Neural cell (in vitro differentiated cells): ENCODE data around the gene PCDH15. TPM values are rescaled to one million over a fixed set of nuclear protein-coding genes. Genes with fewer than 3 reads are reported as not detected.

Experiments used
- H2AFZ ChIP-seq: fragments of 200-600, 300-800 bp; sonication (generic), shearing (Covaris generic); 2 replicates; pipeline ENCODE4 v1.6.0; 2014; ENCODE audit warnings: low read depth, mild to moderate bottlenecking, antibody characterized with exemption, low read length, moderate library complexity
- H3F3A ChIP-seq: fragments of 200-600 bp; shearing (Covaris generic); 2 replicates; pipeline ENCODE4 v1.6.1; 2016; ENCODE audit warnings: mild to moderate bottlenecking, moderate library complexity, mixed read lengths, antibody characterized with exemption, low read length; ENCODE audit not compliant: insufficient read depth, poor library complexity, severe bottlenecking
- H3K27ac ChIP-seq: fragments of 200-600, 300-800 bp; sonication (generic), shearing (Covaris generic); 2 replicates; pipeline ENCODE4 v1.5.1; 2014; ENCODE audit warnings: mild to moderate bottlenecking, low read length, moderate library complexity
- H3K27me3 ChIP-seq: fragments of 300-800, 200-600 bp; sonication (generic), shearing (Covaris generic); 2 replicates; pipeline ENCODE4 v1.6.0; 2014; ENCODE audit warnings: mild to moderate bottlenecking, low read depth, low read length, moderate library complexity; ENCODE audit not compliant: insufficient read depth
- H3K36me3 ChIP-seq: fragments of 300-800, 200-600 bp; sonication (generic), shearing (Covaris generic); 2 replicates; pipeline ENCODE4 v1.5.1; 2014; ENCODE audit warnings: mild to moderate bottlenecking, antibody characterized with exemption, low read length, moderate library complexity; ENCODE audit not compliant: insufficient read depth
- H3K4me2 ChIP-seq: fragments of 300-800, 200-600 bp; sonication (generic), shearing (Covaris generic); 2 replicates; pipeline ENCODE4 v1.6.0; 2014; ENCODE audit warnings: mild to moderate bottlenecking, low read length
- H3K4me3 ChIP-seq: fragments of 300-800, 200-600 bp; sonication (generic), shearing (Covaris generic); 2 replicates; pipeline ENCODE4 v1.5.1; 2014; ENCODE audit warnings: mild to moderate bottlenecking, low read length, moderate library complexity
- H3K79me2 ChIP-seq: fragments of 200-600 bp; shearing (Covaris generic); replicated peaks from 2 replicates; pipeline ENCODE4 v1.6.0; 2014; ENCODE audit warnings: mild to moderate bottlenecking, low read length, moderate library complexity; ENCODE audit not compliant: insufficient read depth
- H3K9ac ChIP-seq: fragments of 300-800, 200-600 bp; sonication (generic), shearing (Covaris generic); 2 replicates; pipeline ENCODE4 v1.6.1; 2016; ENCODE audit warnings: mild to moderate bottlenecking, low read length, mixed read lengths
- H3K9me2 ChIP-seq: fragments of 200-600 bp; shearing (Covaris generic); 2 replicates; pipeline ENCODE4 v1.6.1; 2016; ENCODE audit warnings: mild to moderate bottlenecking, low read length, mixed read lengths; ENCODE audit not compliant: insufficient read depth
- H3K9me3 ChIP-seq: fragments of 200-600, 300-800 bp; sonication (generic), shearing (Covaris generic); 2 replicates; pipeline ENCODE4 v1.6.1; 2016; ENCODE audit warnings: mild to moderate bottlenecking, mixed run types, low read length, moderate library complexity, mixed read lengths
- H4K20me1 ChIP-seq: fragments of 200-600 bp; shearing (Covaris generic); 2 replicates; pipeline ENCODE4 v1.6.1; 2016; ENCODE audit warnings: mild to moderate bottlenecking, mixed run types; ENCODE audit not compliant: insufficient read depth
- EP300 ChIP-seq: fragments of 450-650 bp; conservative IDR thresholded peaks from 2 replicates; pipeline ENCODE4 v1.6.1; 2014; ENCODE audit warnings: antibody characterized with exemption, mild to moderate bottlenecking, moderate library complexity; ENCODE audit not compliant: poor library complexity, severe bottlenecking
- EZH2 ChIP-seq: fragments of 200-600, 300-800 bp; shearing (Covaris generic), sonication (generic); IDR thresholded peaks from 2 replicates; pipeline ENCODE4 v1.6.1; 2014; ENCODE audit warnings: antibody characterized with exemption, low read length, borderline replicate concordance, mild to moderate bottlenecking; ENCODE audit not compliant: insufficient read depth, poor library complexity, severe bottlenecking
- MXI1 ChIP-seq: fragments of 450-650 bp; conservative IDR thresholded peaks from 2 replicates; pipeline ENCODE4 v1.6.1; 2014; ENCODE audit warnings: antibody characterized with exemption, mild to moderate bottlenecking; ENCODE audit not compliant: poor library complexity, severe bottlenecking
- POLR2AphosphoS5 ChIP-seq: IDR thresholded peaks from 2 replicates; pipeline ENCODE4 v1.6.1; 2012
- RAD21 ChIP-seq: fragments of 450-650 bp; conservative IDR thresholded peaks from 2 replicates; pipeline ENCODE4 v1.6.1; 2014; ENCODE audit warnings: antibody characterized with exemption, mild to moderate bottlenecking, moderate library complexity
- SMC3 ChIP-seq: fragments of 450-650 bp; conservative IDR thresholded peaks from 2 replicates; pipeline ENCODE4 v1.6.1; 2014; ENCODE audit warnings: antibody characterized with exemption, mild to moderate bottlenecking, moderate library complexity; ENCODE audit not compliant: poor library complexity
- TAF1 ChIP-seq: IDR thresholded peaks from 2 replicates; pipeline ENCODE4 v1.6.1; 2012; ENCODE audit warnings: low read depth
- polyA plus RNA-seq: library from polyadenylated mRNA; depleted of rRNA; stranded (reverse); fragments of >200 nt; gene quantifications from 2 replicates; pipeline ENCODE4 v1.2.3, GENCODE V29; 2014
- TF ChIP-seq, protein P1 (sequence below): fragments of 450-650 bp; IDR thresholded peaks from 2 replicates; pipeline ENCODE4 v1.5.1; 2014; ENCODE audit warnings: antibody characterized with exemption, mild to moderate bottlenecking, moderate library complexity; ENCODE audit not compliant: poor library complexity, severe bottlenecking
- TF ChIP-seq, protein P2 (sequence below): IDR thresholded peaks from 2 replicates; pipeline ENCODE4 v1.6.1; 2012; ENCODE audit warnings: borderline replicate concordance

Gene PCDH15
- polyA plus RNA-seq, 1 donor from 2014 or later, result 1.2 TPM

DNA sequence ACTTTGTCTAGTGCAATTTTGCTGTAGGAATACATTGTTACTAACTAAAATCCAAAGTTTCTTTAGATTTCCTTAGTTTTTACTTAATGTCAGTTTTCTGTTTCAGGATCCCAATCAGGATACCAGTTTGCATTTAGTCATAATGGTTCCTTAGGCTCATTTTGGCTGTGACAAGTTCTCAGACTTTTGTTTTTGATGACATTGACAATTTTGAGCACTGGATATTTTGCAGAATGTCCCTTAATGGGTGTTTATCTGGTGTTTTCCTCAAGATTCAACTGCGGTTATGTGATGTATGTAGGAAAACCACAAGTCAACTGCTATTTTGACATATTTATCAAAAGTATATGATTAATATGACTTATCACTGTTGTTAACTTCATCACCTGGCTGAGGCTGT is 482.6 kb downstream of the PCDH15 start:
- H2AFZ ChIP-seq, result no peak overlapping the region
- H3K79me2 ChIP-seq, result no peaks in the 10 kb centered on the region
- no peak overlapping the region for H3K4me2 ChIP-seq
- H3K9me3 ChIP-seq, result no peaks in the 10 kb centered on the region
- no peaks in the 10 kb centered on the region for H3K9me2 ChIP-seq
- H3K36me3 ChIP-seq, result no peaks in the 10 kb centered on the region
- TF ChIP-seq EP300 (no peak), RAD21 (no peak)
- H3K27me3 ChIP-seq, result no peaks in the 10 kb centered on the region
- no peak overlapping the region for H3K9ac ChIP-seq
- no peak overlapping the region for H3K4me3 ChIP-seq
- H3K27ac ChIP-seq, result no peak overlapping the region
- H4K20me1 ChIP-seq, result no peaks in the 10 kb centered on the region
- no peaks in the 10 kb centered on the region for H3F3A ChIP-seq

DNA sequence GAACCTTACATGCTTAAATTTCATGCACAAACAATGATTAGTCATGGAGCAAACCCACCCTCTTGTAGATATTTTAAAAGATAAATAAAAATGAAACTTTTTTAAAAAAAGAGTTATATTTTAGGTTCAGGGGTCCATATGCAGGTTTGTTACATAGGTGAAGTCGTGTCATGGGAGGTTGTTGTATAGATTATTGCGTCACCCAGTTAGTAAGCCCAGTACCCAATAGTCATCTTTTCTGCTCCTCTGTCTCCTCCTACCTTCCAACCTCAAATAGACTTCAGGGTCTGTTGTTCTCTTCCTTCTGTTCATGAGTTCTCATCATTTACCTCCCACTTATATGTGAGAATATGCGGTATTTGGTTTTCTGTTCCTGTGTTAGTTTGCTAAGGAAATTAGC is 486.6 kb downstream of the PCDH15 start:
- Histone ChIP-seq H3K4me3 (no peak overlapping the region), H3F3A (no peaks in the 10 kb centered on the region), H3K9ac (no peak overlapping the region), H3K27me3 (no peaks in the 10 kb centered on the region), H4K20me1 (no peaks in the 10 kb centered on the region), H2AFZ (no peak overlapping the region), H3K4me2 (no peak overlapping the region), H3K9me3 (no peaks in the 10 kb centered on the region), H3K36me3 (no peaks in the 10 kb centered on the region), H3K27ac (no peak overlapping the region), H3K9me2 (no peaks in the 10 kb centered on the region), H3K79me2 (no peaks in the 10 kb centered on the region)
- TF ChIP-seq TAF1 (no peak), POLR2AphosphoS5 (no peak), RAD21 (no peak), SMC3 (no peak), EP300 (no peak), EZH2 (no peak), MXI1 (no peak)
- TF ChIP-seq, protein P1, sequence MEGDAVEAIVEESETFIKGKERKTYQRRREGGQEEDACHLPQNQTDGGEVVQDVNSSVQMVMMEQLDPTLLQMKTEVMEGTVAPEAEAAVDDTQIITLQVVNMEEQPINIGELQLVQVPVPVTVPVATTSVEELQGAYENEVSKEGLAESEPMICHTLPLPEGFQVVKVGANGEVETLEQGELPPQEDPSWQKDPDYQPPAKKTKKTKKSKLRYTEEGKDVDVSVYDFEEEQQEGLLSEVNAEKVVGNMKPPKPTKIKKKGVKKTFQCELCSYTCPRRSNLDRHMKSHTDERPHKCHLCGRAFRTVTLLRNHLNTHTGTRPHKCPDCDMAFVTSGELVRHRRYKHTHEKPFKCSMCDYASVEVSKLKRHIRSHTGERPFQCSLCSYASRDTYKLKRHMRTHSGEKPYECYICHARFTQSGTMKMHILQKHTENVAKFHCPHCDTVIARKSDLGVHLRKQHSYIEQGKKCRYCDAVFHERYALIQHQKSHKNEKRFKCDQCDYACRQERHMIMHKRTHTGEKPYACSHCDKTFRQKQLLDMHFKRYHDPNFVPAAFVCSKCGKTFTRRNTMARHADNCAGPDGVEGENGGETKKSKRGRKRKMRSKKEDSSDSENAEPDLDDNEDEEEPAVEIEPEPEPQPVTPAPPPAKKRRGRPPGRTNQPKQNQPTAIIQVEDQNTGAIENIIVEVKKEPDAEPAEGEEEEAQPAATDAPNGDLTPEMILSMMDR, result no peak
- TF ChIP-seq, protein P2, sequence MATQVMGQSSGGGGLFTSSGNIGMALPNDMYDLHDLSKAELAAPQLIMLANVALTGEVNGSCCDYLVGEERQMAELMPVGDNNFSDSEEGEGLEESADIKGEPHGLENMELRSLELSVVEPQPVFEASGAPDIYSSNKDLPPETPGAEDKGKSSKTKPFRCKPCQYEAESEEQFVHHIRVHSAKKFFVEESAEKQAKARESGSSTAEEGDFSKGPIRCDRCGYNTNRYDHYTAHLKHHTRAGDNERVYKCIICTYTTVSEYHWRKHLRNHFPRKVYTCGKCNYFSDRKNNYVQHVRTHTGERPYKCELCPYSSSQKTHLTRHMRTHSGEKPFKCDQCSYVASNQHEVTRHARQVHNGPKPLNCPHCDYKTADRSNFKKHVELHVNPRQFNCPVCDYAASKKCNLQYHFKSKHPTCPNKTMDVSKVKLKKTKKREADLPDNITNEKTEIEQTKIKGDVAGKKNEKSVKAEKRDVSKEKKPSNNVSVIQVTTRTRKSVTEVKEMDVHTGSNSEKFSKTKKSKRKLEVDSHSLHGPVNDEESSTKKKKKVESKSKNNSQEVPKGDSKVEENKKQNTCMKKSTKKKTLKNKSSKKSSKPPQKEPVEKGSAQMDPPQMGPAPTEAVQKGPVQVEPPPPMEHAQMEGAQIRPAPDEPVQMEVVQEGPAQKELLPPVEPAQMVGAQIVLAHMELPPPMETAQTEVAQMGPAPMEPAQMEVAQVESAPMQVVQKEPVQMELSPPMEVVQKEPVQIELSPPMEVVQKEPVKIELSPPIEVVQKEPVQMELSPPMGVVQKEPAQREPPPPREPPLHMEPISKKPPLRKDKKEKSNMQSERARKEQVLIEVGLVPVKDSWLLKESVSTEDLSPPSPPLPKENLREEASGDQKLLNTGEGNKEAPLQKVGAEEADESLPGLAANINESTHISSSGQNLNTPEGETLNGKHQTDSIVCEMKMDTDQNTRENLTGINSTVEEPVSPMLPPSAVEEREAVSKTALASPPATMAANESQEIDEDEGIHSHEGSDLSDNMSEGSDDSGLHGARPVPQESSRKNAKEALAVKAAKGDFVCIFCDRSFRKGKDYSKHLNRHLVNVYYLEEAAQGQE, result no peak
